OCI-LY7 (cell line): ENCODE data around the gene TMEM178B. TPM values are rescaled to one million over a fixed set of nuclear protein-coding genes. Genes with fewer than 3 reads are reported as not detected.

Experiments used
- BruUV-seq: library from RNA; stranded (reverse); fragments of 400-500 nt; replicated peaks from 2 replicates; lab custom pipeline; 2021; lab: Mats Ljungman, UMichigan
- CTCF ChIA-PET: fragments of 300-600 bp; sonication (Branson Sonifier 250); formaldehyde crosslinking; loops from one replicate; lab custom pipeline; 2022; ENCODE audit warnings: antibody characterized with exemption; ENCODE audit not compliant: unreplicated experiment; lab: Charles Lee
- POLR2A ChIA-PET: fragments of 300-600 bp; sonication (Branson Sonifier 250); formaldehyde crosslinking; loops from one replicate; lab custom pipeline; 2022; ENCODE audit warnings: antibody characterized with exemption; lab: Charles Lee
- DNase-seq: peaks from one replicate; pipeline ENCODE4 v3.0.0-alpha.2; 2015; ENCODE audit warnings: low spot score
- H2AFZ ChIP-seq: fragments of 200-600 bp; sonication (generic), shearing (Covaris generic); 2 replicates; pipeline ENCODE4 v1.6.1; 2014; ENCODE audit warnings: mild to moderate bottlenecking, antibody characterized with exemption, low read length, moderate library complexity
- H3K27ac ChIP-seq: fragments of 200-600 bp; sonication (generic); 2 replicates; pipeline ENCODE4 v1.5.1; 2014; ENCODE audit warnings: mixed run types, low read depth, mild to moderate bottlenecking, moderate library complexity, low read length, inconsistent platforms; ENCODE audit not compliant: poor library complexity, severe bottlenecking
- H3K36me3 ChIP-seq: fragments of 200-600 bp; sonication (generic); 2 replicates; pipeline ENCODE4 v1.6.1; 2014; ENCODE audit warnings: mild to moderate bottlenecking, antibody characterized with exemption, low read length, moderate library complexity, mixed read lengths; ENCODE audit not compliant: insufficient read depth
- H3K4me1 ChIP-seq: fragments of 200-600 bp; sonication (generic); 2 replicates; pipeline ENCODE4 v1.5.1; 2014; ENCODE audit warnings: mild to moderate bottlenecking, low read length; ENCODE audit not compliant: insufficient read depth, poor library complexity, severe bottlenecking
- H3K4me2 ChIP-seq: fragments of 200-600 bp; sonication (generic); 2 replicates; pipeline ENCODE4 v1.6.1; 2014; ENCODE audit warnings: mild to moderate bottlenecking, low read length
- H3K4me3 ChIP-seq: fragments of 200-600 bp; sonication (generic); 2 replicates; pipeline ENCODE4 v1.5.1; 2014; ENCODE audit warnings: mild to moderate bottlenecking, low read depth, low read length; ENCODE audit not compliant: poor library complexity, severe bottlenecking
- H3K79me2 ChIP-seq: fragments of 200-600 bp; sonication (generic); 2 replicates; pipeline ENCODE4 v1.6.1; 2016; ENCODE audit warnings: low read depth, mild to moderate bottlenecking, low read length, moderate library complexity, mixed read lengths; ENCODE audit not compliant: insufficient read depth
- H3K9me2 ChIP-seq: fragments of 200-600 bp; sonication (generic); 2 replicates; pipeline ENCODE4 v1.6.1; 2016; ENCODE audit warnings: mild to moderate bottlenecking, low read length, mixed read lengths; ENCODE audit not compliant: insufficient read depth
- H3K9me3 ChIP-seq: fragments of 200-600 bp; sonication (generic); 2 replicates; pipeline ENCODE4 v1.6.1; 2014; ENCODE audit warnings: mild to moderate bottlenecking, mixed run types, low read length, mixed read lengths
- H4K20me1 ChIP-seq: fragments of 200-600 bp; sonication (generic); 2 replicates; pipeline ENCODE4 v1.6.1; 2014; ENCODE audit warnings: mild to moderate bottlenecking, antibody characterized with exemption, low read length, moderate library complexity, mixed read lengths; ENCODE audit not compliant: insufficient read depth
- CTCF ChIP-seq: fragments of 200-600 bp; sonication (generic); conservative IDR thresholded peaks from 2 replicates; pipeline ENCODE4 v1.5.1; 2014; ENCODE audit warnings: mild to moderate bottlenecking, antibody characterized with exemption, low read length, moderate library complexity, mixed read lengths
- EZH2phosphoT487 ChIP-seq: fragments of 200-600 bp; sonication (generic); IDR thresholded peaks from 2 replicates; pipeline ENCODE4 v1.6.1; 2018; ENCODE audit warnings: low read depth, borderline replicate concordance, mild to moderate bottlenecking, mixed run types, antibody characterized with exemption, low read length, moderate library complexity, mixed read lengths
- intact Hi-C: fragments of 100-400 bp; cut with micrococcal nuclease; formaldehyde crosslinking; loops from one replicate; pipeline ENCODE4 v1.10.0; 2022; ENCODE audit not compliant: unreplicated experiment
- total RNA-seq, 2 experiments: library from RNA; depleted of rRNA in 1 of 2; stranded (reverse); fragments of >200 nt in 1 of 2; shearing (Covaris generic) in 1 of 2; gene quantifications; 2 replicates each; pipeline ENCODE4 v1.2.3, GENCODE V29; 2014 to 2022

The TMEM178B gene
- total RNA-seq, 2 experiments from 2014 or later = not detected

- Histone ChIP-seq H3K4me3 (no peak overlapping the region), H2AFZ (no peak overlapping the region), H3K27ac (no peak overlapping the region), H3K4me1 (no peaks in the 10 kb centered on the region), H4K20me1 (no peaks in the 10 kb centered on the region), H3K4me2 (no peak overlapping the region), H3K9me2 (no peaks in the 10 kb centered on the region), H3K79me2 (no peaks in the 10 kb centered on the region), H3K9me3 (no peaks in the 10 kb centered on the region), H3K36me3 (no peaks in the 10 kb centered on the region)
- TF ChIP-seq EZH2phosphoT487 (no peak), CTCF (no peak)
- BruUV-seq = no TSS peak
- CTCF ChIA-PET = no interaction called here
- POLR2A ChIA-PET = interaction anchor here (0.6 kb wide), 1 partner anchor 1305 kb away, joined by 3 read pairs; no protein-coding TSS in a partner anchor
- intact Hi-C loops = no loop called here
- DNase-seq = no peak
These were observed 124.5 kb downstream of the TMEM178B start for GRCh38 chr7:141198194-141198958.

GRCh38 chr7:141200191-141201108, 126.6 kb downstream of the TMEM178B start:
- CTCF ChIA-PET = no interaction called here
- Histone ChIP-seq H3K27ac (no peak overlapping the region), H2AFZ (no peak overlapping the region), H3K79me2 (no peaks in the 10 kb centered on the region), H3K4me2 (no peak overlapping the region), H3K36me3 (no peaks in the 10 kb centered on the region), H3K4me1 (no peaks in the 10 kb centered on the region), H3K9me3 (no peaks in the 10 kb centered on the region), H4K20me1 (no peaks in the 10 kb centered on the region), H3K9me2 (no peaks in the 10 kb centered on the region), H3K4me3 (no peak overlapping the region)
- intact Hi-C loops = no loop called here
- POLR2A ChIA-PET = interaction anchor here (0.5 kb wide), 1 partner anchor 976 kb away, joined by 5 read pairs; no protein-coding TSS in a partner anchor
- BruUV-seq = no TSS peak
- TF ChIP-seq CTCF = no peak
- no peak for TF ChIP-seq EZH2phosphoT487
- DNase-seq = no peak
